Aorta (tissue), 5 donors: ENCODE measurements around the gene RFPL1. TPM values are rescaled to one million over a fixed set of nuclear protein-coding genes. Genes with fewer than 3 reads are reported as not detected.

Source experiments
- ATAC-seq: fragments of 200-7000 bp; cut with Tn5 transposase; one replicate; pipeline ENCODE4 v1.9.1; 2022; ENCODE audit warnings: moderate library complexity; ENCODE audit not compliant: low FRiP score
- DNase-seq, 2 donors: peaks; one replicate each; pipeline ENCODE4 v3.0.0-alpha.2; 2020
- H3K27ac ChIP-seq, 2 donors: one replicate each; pipeline ENCODE4 v1.5.1; 2013; ENCODE audit warnings: low read length in 2 of 2, mild to moderate bottlenecking in 2 of 2, moderate library complexity in 2 of 2, control low read depth in 1 of 2, inconsistent platforms in 1 of 2, low read depth in 1 of 2
- H3K27me3 ChIP-seq, 2 donors: one replicate each; pipeline ENCODE4 v1.6.1; 2013; ENCODE audit warnings: control low read depth in 1 of 2, low read length in 1 of 2, mild to moderate bottlenecking in 1 of 2, moderate library complexity in 1 of 2; ENCODE audit not compliant: insufficient read depth in 2 of 2, control insufficient read depth in 1 of 2
- H3K36me3 ChIP-seq, 2 donors: one replicate each; pipeline ENCODE4 v1.6.1; 2013; ENCODE audit warnings: control low read depth in 1 of 2, low read length in 1 of 2, mild to moderate bottlenecking in 1 of 2; ENCODE audit not compliant: insufficient read depth in 2 of 2, control insufficient read depth in 1 of 2
- H3K4me1 ChIP-seq, 2 donors: one replicate each; pipeline ENCODE4 v1.6.1; 2013; ENCODE audit warnings: low read length in 2 of 2, control low read depth in 1 of 2, mild to moderate bottlenecking in 1 of 2, moderate library complexity in 1 of 2; ENCODE audit not compliant: insufficient read depth in 2 of 2, control insufficient read depth in 1 of 2
- H3K4me3 ChIP-seq, 2 donors: one replicate each; pipeline ENCODE4 v1.5.1; 2013; ENCODE audit warnings: low read length in 2 of 2, control low read depth in 1 of 2, mild to moderate bottlenecking in 1 of 2
- H3K9me3 ChIP-seq: one replicate; pipeline ENCODE4 v1.6.1; 2013; ENCODE audit warnings: mild to moderate bottlenecking, low read length; ENCODE audit not compliant: control insufficient read depth
- WGBS, 2 donors: extraction: QIAGEN DNeasy Blood & Tissue Kit; methylation state at CpG; one replicate each; pipeline ENCODE4 v1.1.7; 2013; 5-methylcytosine and 5-hydroxymethylcytosine counted together
- intact Hi-C, 2 donors: fragments of 100-400 bp; cut with DNase I; formaldehyde crosslinking; loops; one replicate each; pipeline versions ENCODE4 v1.14.2 to v1.15.0; 2022
- polyA plus RNA-seq, 2 donors: library from polyadenylated mRNA; stranded (reverse); fragments of 200-250 nt; gene quantifications; one replicate each; pipeline ENCODE4 v1.2.3, GENCODE V29; 2013
- total RNA-seq, 2 donors: library from RNA; stranded (reverse); fragmentation: NEBNext Ultra II Directional; extraction: Animal tissue kit (Norgen Biotek cat#: 25700); gene quantifications; one replicate each; pipeline ENCODE4 v1.2.1, GENCODE V29; 2021
- donor health status: healthy with polysubstance abuse.
- donor health status: Bipolar disorder and iron deficiency.
- donor health status: DM: no; HTN: no; CAD: no.
- donor health status: DM: no; HTN: no; CAD: no.
- donor health status: DM: yes; HTN: yes; CAD: no.

RFPL1 gene
- total and polyA plus RNA-seq, 4 donors: not detected

DNA sequence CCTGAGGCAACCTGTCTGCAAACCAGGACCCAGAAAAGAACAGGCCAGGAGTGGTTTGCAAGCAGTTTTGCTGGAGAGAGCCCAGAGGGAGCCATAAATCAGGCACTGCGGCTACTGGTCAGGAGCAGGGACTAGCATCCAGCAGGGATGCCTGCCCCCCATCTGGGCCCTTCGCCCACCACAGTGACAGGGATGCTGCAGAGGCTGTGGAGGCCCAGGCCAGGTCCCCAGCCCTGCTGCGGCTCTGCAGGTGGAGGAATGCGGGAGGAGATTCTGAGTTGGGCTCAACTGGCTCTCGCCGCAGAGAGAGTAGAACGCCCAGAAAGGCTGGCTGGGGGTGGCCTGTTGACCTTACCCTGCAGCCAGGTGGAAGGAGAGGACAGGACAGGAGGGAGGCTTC lies 25.2 kb downstream of the RFPL1 start:
- intact Hi-C loops: no loop called here
- Histone ChIP-seq H3K4me1 (no peaks in the 10 kb centered on the region), H3K27me3 (no peaks in the 10 kb centered on the region), H3K36me3 (no peaks in the 10 kb centered on the region), H3K9me3 (no peaks in the 10 kb centered on the region), H3K4me3 (no peak overlapping the region), H3K27ac (no peak overlapping the region)
- no peak for ATAC-seq
- no peak for DNase-seq
- WGBS, 2 donors: 71 to 82% methylated on average over 7 of the region's 7 CpGs

DNA sequence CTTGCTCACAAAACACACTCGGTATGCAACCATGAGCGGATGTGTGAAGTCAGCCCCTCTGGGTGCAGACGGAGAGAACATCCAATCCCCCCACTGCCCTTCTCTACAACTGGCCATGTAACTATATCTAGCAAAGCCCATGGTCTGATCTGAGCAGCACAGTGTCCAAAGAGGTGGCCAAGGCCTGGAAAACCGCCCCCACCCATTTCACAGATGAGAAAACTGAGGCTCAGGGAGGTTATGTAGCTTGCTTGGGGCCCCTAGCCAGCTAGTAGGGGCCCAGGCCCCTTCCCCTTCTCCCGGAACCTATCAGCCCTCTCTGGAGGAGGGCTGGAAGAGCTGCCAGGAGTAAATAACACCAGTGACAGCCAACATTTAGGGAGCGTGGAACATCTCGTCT lies 26.2 kb downstream of the RFPL1 start:
- DNase-seq (no peak), ATAC-seq (no peak)
- Histone ChIP-seq H3K27ac (no peak overlapping the region), H3K9me3 (no peaks in the 10 kb centered on the region), H3K4me3 (no peak overlapping the region), H3K27me3 (no peaks in the 10 kb centered on the region), H3K4me1 (no peaks in the 10 kb centered on the region), H3K36me3 (no peaks in the 10 kb centered on the region)
- 79 to 82% methylated on average over 7 of the region's 7 CpGs for WGBS, 2 donors
- intact Hi-C loops: no loop called here

DNA sequence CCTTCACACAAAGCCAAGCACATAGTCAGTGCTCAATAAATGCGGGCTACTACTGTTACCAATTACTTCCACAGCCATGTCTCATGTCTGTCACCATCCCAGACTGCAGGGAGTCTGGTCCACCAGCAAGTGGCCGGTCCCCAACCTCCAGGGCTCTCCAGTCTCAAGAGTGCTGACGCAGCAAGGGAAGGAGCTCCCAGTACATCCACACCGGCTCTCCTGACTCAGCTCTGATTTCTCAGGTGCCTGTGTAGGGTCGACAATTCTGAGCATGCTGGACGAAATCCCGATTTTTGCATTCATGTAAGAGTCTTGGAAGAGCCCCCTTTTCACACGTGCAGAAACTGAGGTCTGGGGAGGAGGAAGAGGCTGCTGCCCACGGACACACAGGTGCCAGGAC lies 31.4 kb downstream of the RFPL1 start:
- H3K27ac ChIP-seq: no peak overlapping the region
- ATAC-seq: no peak

DNA sequence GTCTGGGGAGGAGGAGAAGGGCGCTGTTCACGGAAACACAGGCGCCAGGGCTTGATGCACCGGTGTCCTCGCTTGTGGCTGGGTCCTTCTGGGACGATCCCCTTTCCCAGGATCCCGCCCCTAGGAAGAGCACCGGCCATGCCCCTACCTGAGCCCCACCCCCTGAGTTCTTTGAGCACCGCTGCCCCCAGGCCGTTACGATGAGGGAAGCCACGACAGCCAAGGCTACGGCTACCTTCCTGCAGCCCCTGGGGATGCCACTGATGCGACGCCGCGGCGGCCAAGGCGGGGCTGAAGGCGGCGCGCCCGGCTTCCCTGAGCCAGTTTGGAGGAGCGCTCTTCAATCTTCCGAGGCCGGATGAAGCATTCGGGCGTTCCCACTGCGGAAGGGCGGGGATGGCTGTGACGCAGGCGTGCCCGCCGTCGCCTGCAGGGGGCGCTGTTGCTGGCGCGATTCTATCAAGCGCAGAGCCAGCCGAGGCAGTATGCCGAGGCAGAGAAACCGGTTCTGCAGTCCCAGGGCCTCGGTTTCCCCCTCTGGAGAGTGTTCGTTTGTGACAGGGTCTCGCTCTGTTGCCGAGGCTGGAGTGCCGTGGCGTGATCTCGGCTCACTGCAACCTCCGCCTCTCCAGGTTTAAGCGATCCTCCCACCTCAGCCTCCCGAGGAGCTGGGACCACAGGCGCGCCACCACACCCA lies 31.9 kb downstream of the RFPL1 start:
- DNase-seq: peak; percentile 66 to 88
- intact Hi-C loops: no loop called here

More for the DNA sequence above, 31.4 kb downstream of the RFPL1 start:
- Histone ChIP-seq H3K9me3 (no peaks in the 10 kb centered on the region), H3K27me3 (no peaks in the 10 kb centered on the region), H3K4me1 (no peaks in the 10 kb centered on the region), H3K4me3 (no peak overlapping the region), H3K36me3 (no peaks in the 10 kb centered on the region)
- intact Hi-C loops: no loop called here
- 29 to 34% methylated on average over 9 of the region's 9 CpGs for WGBS, 2 donors
- DNase-seq: no peak

DNA sequence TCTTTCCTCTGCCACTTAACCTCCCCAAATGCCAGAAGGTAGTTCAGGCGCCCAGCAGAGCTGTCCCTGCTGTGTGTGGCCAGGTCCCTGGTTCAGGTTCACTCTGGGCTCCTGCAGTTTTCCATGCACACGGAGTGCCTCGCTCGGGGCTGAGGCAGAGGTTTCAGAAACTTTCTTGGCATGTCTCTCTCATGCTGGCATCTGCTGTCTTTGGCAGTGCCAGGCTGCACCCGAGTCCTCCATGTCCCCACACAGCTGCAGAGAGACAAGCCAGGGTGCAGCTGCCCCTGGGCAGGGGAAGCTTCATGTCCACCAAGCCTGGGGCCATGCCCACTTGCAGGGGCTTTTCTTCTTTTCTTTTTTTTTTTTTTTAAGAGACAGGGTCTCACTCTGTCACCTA lies 34.6 kb downstream of the RFPL1 start:
- intact Hi-C loops: no loop called here
- WGBS, 2 donors: 34 to 43% methylated on average over 5 of the region's 5 CpGs
- no peaks in the 10 kb centered on the region for H3K4me1 ChIP-seq
- no peak overlapping the region for H3K27ac ChIP-seq
- DNase-seq: no peak
- H3K36me3 ChIP-seq: no peaks in the 10 kb centered on the region
- no peak overlapping the region for H3K4me3 ChIP-seq
- no peak for ATAC-seq
- H3K9me3 ChIP-seq: no peaks in the 10 kb centered on the region
- no peaks in the 10 kb centered on the region for H3K27me3 ChIP-seq

More for the DNA sequence above, 31.9 kb downstream of the RFPL1 start:
- H3K27me3 ChIP-seq: no peaks in the 10 kb centered on the region
- H3K4me3 ChIP-seq: no peak overlapping the region
- no peak overlapping the region for H3K27ac ChIP-seq
- no peaks in the 10 kb centered on the region for H3K36me3 ChIP-seq
- no peak for ATAC-seq
- no peaks in the 10 kb centered on the region for H3K9me3 ChIP-seq
- no peaks in the 10 kb centered on the region for H3K4me1 ChIP-seq
- WGBS, 2 donors: 13 to 14% methylated on average over 52 to 54 of the region's 54 CpGs

DNA sequence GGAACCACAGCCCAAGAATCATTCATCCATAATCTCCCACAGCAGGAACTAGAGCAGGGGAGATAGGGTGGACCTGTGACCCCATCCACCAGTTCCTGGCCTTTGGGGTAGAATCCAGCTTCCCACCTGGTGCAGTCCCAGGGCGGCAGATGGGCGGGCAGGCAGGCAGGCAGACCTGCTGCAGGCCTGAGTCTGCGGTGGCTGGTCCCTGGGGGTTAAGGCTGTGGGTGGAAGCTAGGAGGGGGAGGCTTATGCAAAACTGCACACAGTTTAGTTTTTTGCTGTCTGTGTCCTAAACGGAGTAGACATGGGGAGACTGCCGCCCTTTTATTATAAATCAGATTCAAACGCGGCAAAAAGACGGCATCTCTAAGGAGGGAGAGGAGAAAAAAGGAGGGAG lies 37.2 kb downstream of the RFPL1 start:
- no peak for ATAC-seq
- intact Hi-C loops: no loop called here
- DNase-seq: no peak
- H3K4me3 ChIP-seq: no peak overlapping the region
- H3K36me3 ChIP-seq: no peaks in the 10 kb centered on the region
- no peaks in the 10 kb centered on the region for H3K27me3 ChIP-seq
- no peak overlapping the region for H3K27ac ChIP-seq
- no peaks in the 10 kb centered on the region for H3K9me3 ChIP-seq
- WGBS, 2 donors: 79 to 83% methylated on average over 8 of the region's 8 CpGs
- H3K4me1 ChIP-seq: no peaks in the 10 kb centered on the region

DNA sequence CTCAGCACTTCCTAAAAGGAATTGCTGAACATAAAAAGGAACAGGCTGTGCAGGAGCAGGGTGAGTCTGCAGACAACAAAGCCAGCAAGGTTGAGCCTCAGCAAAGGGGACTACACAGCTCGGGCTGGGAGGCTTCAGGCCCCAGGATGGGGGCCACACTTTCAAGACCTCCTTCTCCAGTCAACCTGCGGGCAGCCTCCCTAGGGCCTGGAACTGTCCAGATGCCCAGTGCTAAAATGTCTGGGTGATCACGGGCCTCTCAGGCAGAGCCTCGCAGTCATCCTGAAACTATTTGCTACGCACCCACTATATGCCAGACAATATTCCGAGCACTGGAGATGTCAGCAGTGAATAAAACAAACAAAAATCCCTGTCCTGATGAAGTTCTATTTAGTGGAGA lies 37.7 kb downstream of the RFPL1 start:
- Histone ChIP-seq H3K9me3 (no peaks in the 10 kb centered on the region), H3K36me3 (no peaks in the 10 kb centered on the region), H3K27ac (no peak overlapping the region), H3K4me1 (no peaks in the 10 kb centered on the region), H3K4me3 (no peak overlapping the region), H3K27me3 (no peaks in the 10 kb centered on the region)
- peak in 1 of 2 donors; percentile 69 for DNase-seq
- no peak for ATAC-seq
- intact Hi-C loops: no loop called here
- 36 to 37% methylated on average over 6 of the region's 6 CpGs for WGBS, 2 donors

DNA sequence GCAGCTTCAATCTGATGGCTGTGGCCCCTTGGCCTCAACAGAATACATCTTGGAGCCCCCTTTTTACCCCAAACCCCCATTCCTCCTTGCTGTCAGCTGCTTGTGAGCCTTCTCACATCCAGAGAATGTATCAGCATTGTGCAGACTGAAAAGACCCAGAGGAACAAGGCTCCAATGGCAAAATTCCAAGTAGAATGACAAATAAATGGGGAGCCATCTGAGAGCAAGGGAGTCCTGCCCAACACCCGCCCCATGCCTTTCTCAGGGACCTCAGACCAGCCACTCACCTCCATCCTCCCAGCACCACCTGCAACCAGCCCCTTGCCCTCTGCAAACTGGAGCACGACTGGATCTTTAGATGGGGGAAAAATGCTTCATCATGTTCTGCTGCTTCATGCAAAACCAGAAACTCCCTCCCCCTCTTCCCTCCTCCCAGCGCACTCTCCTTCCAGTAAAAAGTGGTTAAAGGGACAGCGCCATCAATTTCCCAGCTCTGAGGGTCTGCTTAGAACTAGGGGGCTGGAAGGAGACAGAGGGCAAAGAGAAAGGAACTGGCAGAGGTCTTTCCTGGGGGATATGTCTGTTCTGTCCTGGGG lies 39.4 kb downstream of the RFPL1 start:
- ATAC-seq (no peak), DNase-seq (no peak)
- 6 to 17% methylated on average over 4 of the region's 4 CpGs for WGBS, 2 donors
- H3K27ac ChIP-seq: no peak overlapping the region
- no peak overlapping the region for H3K4me3 ChIP-seq
- no peaks in the 10 kb centered on the region for H3K4me1 ChIP-seq
- no peaks in the 10 kb centered on the region for H3K9me3 ChIP-seq
- H3K36me3 ChIP-seq: no peaks in the 10 kb centered on the region
- H3K27me3 ChIP-seq: no peaks in the 10 kb centered on the region
- intact Hi-C loops: no loop called here
